K562 (cell line): ENCODE results near the gene MFNG. TPM values are rescaled to one million over a fixed set of nuclear protein-coding genes. Genes with fewer than 3 reads are reported as not detected.
A peak's percentile ranks its signal among the peaks of the same experiment; 100 is the strongest.

Source experiments
- ATAC-seq: fragments of 200-7000 bp; cut with Tn5 transposase; 3 replicates; pipeline ENCODE4 v1.9.1; 2020; ENCODE audit warnings: moderate library complexity
- BruUV-seq: library from RNA; stranded (reverse); fragments of 400-500 nt; replicated peaks from 2 replicates; lab custom pipeline; 2021; lab: Mats Ljungman, UMichigan
- CTCF ChIA-PET: fragments of 300-600 bp; formaldehyde crosslinking; extraction: SDS; loops from one replicate; lab custom pipeline; 2021; ENCODE audit warnings: low intra/inter-chr PET ratio; lab: Yijun Ruan, JAX
- POLR2A ChIA-PET: fragments of 300-600, 350-650 bp; sonication (Branson Sonifier 250); formaldehyde crosslinking; extraction: SDS; loops from one replicate; lab custom pipeline; 2021; ENCODE audit warnings: antibody characterized with exemption, inconsistent platforms; lab: Yijun Ruan, JAX
- DNase-seq, 4 experiments: peaks; one replicate each; pipeline versions ENCODE4 v3.0.0 to v3.0.0-alpha.2; 2011 to 2018; ENCODE audit warnings: low spot score in 3 of 4, mixed read lengths in 3 of 4; ENCODE audit errors: extremely low read depth in 1 of 4
- FAIRE-seq: peaks from 2 replicates; lab custom pipeline; 2011; peaks lifted over from hg19 to GRCh38; lab: Jason Lieb, UNC
- H2AFZ ChIP-seq: 2 replicates; pipeline ENCODE4 v1.6.0; 2011; ENCODE audit warnings: low read depth, low read length, control low read depth, inconsistent platforms
- H3K27ac ChIP-seq: fragments of 200-600 bp; 3 replicates; pipeline ENCODE4 v1.8.0; 2011; ENCODE audit warnings: low read depth, mild to moderate bottlenecking, control low read depth, inconsistent platforms, low read length, moderate library complexity, mixed read lengths; ENCODE audit errors: extremely low read depth
- H3K27me3 ChIP-seq, 2 experiments: fragments of 300-600 bp in 1 of 2; 2 replicates in 1 of 2; 3 replicates in 1 of 2; pipeline versions ENCODE4 v1.6.0 to v1.8.0; 2011; ENCODE audit warnings: inconsistent platforms in 2 of 2, low read length in 2 of 2, mild to moderate bottlenecking in 1 of 2, mixed read lengths in 1 of 2, moderate library complexity in 1 of 2; ENCODE audit not compliant: control insufficient read depth in 2 of 2, insufficient read depth in 2 of 2
- H3K36me3 ChIP-seq: fragments of 300-600 bp; 3 replicates; pipeline ENCODE4 v1.8.0; 2011; ENCODE audit warnings: mild to moderate bottlenecking, low read length, inconsistent platforms; ENCODE audit not compliant: control insufficient read depth, insufficient read depth
- H3K4me1 ChIP-seq, 2 experiments: fragments of 200-600 bp in 1 of 2; replicated peaks in 1 of 2; 2 replicates in 1 of 2; 3 replicates in 1 of 2; pipeline versions ENCODE4 v1.5.1 to v1.8.0; 2011; ENCODE audit warnings: inconsistent platforms in 2 of 2, low read length in 2 of 2, mild to moderate bottlenecking in 1 of 2, mixed read lengths in 1 of 2, moderate library complexity in 1 of 2; ENCODE audit not compliant: control insufficient read depth in 2 of 2, insufficient read depth in 2 of 2
- H3K4me2 ChIP-seq: 2 replicates; pipeline ENCODE4 v1.6.1; 2011; ENCODE audit warnings: low read length, control low read depth, inconsistent platforms, mixed read lengths; ENCODE audit not compliant: insufficient read depth
- H3K4me3 ChIP-seq: fragments of 200-600 bp; sonication (generic), shearing (Covaris generic); 2 replicates; pipeline ENCODE4 v1.5.1; 2016; ENCODE audit warnings: control low read depth, inconsistent platforms
- H3K79me2 ChIP-seq: fragments of 200-600 bp; 3 replicates; pipeline ENCODE4 v1.8.0; 2011; ENCODE audit warnings: low read length, inconsistent platforms; ENCODE audit not compliant: control insufficient read depth, insufficient read depth
- H3K9ac ChIP-seq, 2 experiments: 2 replicates each; pipeline versions ENCODE4 v1.6.0 to v1.6.1; 2011; ENCODE audit warnings: low read depth in 2 of 2, low read length in 2 of 2, control low read depth in 1 of 2, inconsistent platforms in 1 of 2, mild to moderate bottlenecking in 1 of 2, mixed read lengths in 1 of 2; ENCODE audit not compliant: insufficient read depth in 1 of 2
- H3K9me1 ChIP-seq: one replicate; pipeline ENCODE4 v1.6.0; 2011; ENCODE audit warnings: inconsistent platforms, mild to moderate bottlenecking, low read length, moderate library complexity; ENCODE audit not compliant: control insufficient read depth, insufficient read depth
- H3K9me3 ChIP-seq: replicated peaks from 2 replicates; pipeline ENCODE4 v1.5.1; 2011; ENCODE audit warnings: low read depth, low read length, inconsistent platforms; ENCODE audit not compliant: control insufficient read depth, insufficient read depth
- H4K20me1 ChIP-seq: replicated peaks from 2 replicates; pipeline ENCODE4 v1.6.1; 2011; ENCODE audit warnings: low read length, inconsistent platforms, mixed read lengths; ENCODE audit not compliant: control insufficient read depth, insufficient read depth
- FOXK2 ChIP-seq, 2 experiments: fragments of 450-650 bp; IDR thresholded peaks in 1 of 2; conservative IDR thresholded peaks in 1 of 2; 2 replicates each; pipeline ENCODE4 v1.6.1; 2016; ENCODE audit warnings: low read depth in 2 of 2, mild to moderate bottlenecking in 1 of 2
- MBD1 ChIP-seq: fragments of 250-450 bp; sonication (Bioruptor Pico); IDR thresholded peaks from 2 replicates; pipeline ENCODE4 v1.8.0; 2022; ENCODE audit warnings: inconsistent platforms
- ZFP30 ChIP-seq: fragments of 250-450 bp; sonication (Bioruptor Pico); IDR thresholded peaks from 2 replicates; pipeline ENCODE4 v1.8.0; 2022; ENCODE audit warnings: moderate library complexity, mild to moderate bottlenecking, inconsistent platforms, borderline replicate concordance
- WGBS: fragments of 100-300 bp; shearing (Covaris generic); methylation state at CpG from one replicate; pipeline ENCODE4 v1.1.6; 2016; ENCODE audit warnings: low coverage, mixed read lengths; ENCODE audit not compliant: insufficient coverage; ENCODE audit errors: missing lambda C conversion rate; 5-methylcytosine and 5-hydroxymethylcytosine counted together
- in situ Hi-C: fragments of 300-500 bp; cut with MboI; formaldehyde crosslinking; loops from 4 replicates; pipeline ENCODE4 v1.15.0; 2018; ENCODE audit warnings: inconsistent platforms, mixed read lengths
- intact Hi-C: fragments of 100-400 bp; cut with micrococcal nuclease; formaldehyde crosslinking; loops from 2 replicates; pipeline ENCODE4 v1.14.2; 2022
- polyA plus RNA-seq, 8 experiments: library from polyadenylated mRNA; depleted of rRNA in 4 of 8; stranded (reverse) in 5 of 8; unstranded in 3 of 8; fragments of >200 nt; fragmentation: Nextera tagmentation in 2 of 8; fragmentation: Illumina TruSeq in 1 of 8; extraction: Ambion mirVana in 2 of 8; extraction: Trizol in 1 of 8; gene quantifications; 2 replicates each; pipeline versions ENCODE4 v1.2.1 to v1.2.3, GENCODE V29; 2011 to 2014; ENCODE audit warnings: inconsistent platforms in 1 of 8, missing spikeins in 1 of 8
- total RNA-seq, 7 experiments: library from RNA; depleted of rRNA in 6 of 7; stranded (reverse); fragments of >200 nt in 6 of 7; fragmentation: Illumina TruSeq in 2 of 7; extraction: Trizol in 2 of 7; gene quantifications; 2 replicates each; pipeline versions ENCODE4 v1.2.1 to v1.2.3, GENCODE V29; 2011 to 2021; ENCODE audit warnings: low replicate concordance in 1 of 7
- TF ChIP-seq, protein P1 (sequence below): sonication (generic); formaldehyde crosslinking; IDR thresholded peaks from 2 replicates; pipeline ENCODE4 v1.8.1; 2023; ENCODE audit warnings: mild to moderate bottlenecking, missing genetic modification reagents

Gene MFNG
- total and polyA plus RNA-seq, 9 of the 15 experiments (the other 6 are each of a cell fraction or from before 2014, with no cell fraction given), result 0.13 to 0.73 (median 0.38) TPM; not detected in 4

DNA sequence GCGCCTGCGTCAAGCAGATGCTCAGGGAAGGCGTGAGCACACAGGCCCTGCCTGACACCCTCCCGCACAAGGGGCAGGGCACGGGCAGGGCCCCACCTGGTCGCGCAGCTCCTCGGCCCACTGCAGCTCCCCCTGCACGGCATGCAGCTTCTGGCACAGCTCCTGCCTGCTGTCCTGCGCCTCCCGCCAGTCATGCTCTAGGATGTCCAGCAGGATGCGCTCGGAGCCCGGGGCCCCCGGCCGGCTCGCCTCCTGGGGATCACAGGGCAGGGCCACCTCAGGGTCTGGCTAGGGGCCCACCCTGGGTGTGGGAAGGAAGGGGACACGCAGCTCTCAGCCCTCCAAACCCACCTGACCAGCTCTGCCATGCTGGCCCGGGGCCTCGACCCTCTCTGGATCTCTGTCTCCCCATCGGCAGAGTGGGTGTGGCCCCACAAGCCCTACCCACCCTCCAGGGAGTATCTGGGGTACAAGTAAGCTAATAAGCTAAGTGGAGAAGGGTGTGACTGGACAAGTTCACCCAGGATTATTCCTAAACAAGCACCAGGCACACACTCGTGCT is 22.3 kb upstream of the MFNG start:
- peak; percentile 22; the same call in 1 of the 3 replicates for ATAC-seq
- 61% methylated on average over 9 of the region's 22 CpGs for WGBS
- BruUV-seq, result no TSS peak
- no peak for FAIRE-seq
- POLR2A ChIA-PET, result interaction anchor here (0.6 to 0.8 kb wide), 2 partner anchors 37 to 429 kb away, joined by 3 to 4 read pairs; no protein-coding TSS in a partner anchor
- peaks cover 6% of the 10 kb centered on the region; the same call in 1 of the 3 replicates for H3K36me3 ChIP-seq
- H4K20me1 ChIP-seq, result no peaks in the 10 kb centered on the region
- CTCF ChIA-PET, result no interaction called here
- H3K4me3 ChIP-seq, result no peak overlapping the region
- no peaks in the 10 kb centered on the region for H3K9me3 ChIP-seq
- H3K4me1 ChIP-seq, result peaks cover 21 to 32% of the 10 kb centered on the region in 2 experiments
- no peaks in the 10 kb centered on the region for H3K79me2 ChIP-seq
- peak overlapping the region; percentile 36; the same call in 1 of the 3 replicates for H3K27ac ChIP-seq
- no peak for TF ChIP-seq MBD1
- TF ChIP-seq, protein P1, sequence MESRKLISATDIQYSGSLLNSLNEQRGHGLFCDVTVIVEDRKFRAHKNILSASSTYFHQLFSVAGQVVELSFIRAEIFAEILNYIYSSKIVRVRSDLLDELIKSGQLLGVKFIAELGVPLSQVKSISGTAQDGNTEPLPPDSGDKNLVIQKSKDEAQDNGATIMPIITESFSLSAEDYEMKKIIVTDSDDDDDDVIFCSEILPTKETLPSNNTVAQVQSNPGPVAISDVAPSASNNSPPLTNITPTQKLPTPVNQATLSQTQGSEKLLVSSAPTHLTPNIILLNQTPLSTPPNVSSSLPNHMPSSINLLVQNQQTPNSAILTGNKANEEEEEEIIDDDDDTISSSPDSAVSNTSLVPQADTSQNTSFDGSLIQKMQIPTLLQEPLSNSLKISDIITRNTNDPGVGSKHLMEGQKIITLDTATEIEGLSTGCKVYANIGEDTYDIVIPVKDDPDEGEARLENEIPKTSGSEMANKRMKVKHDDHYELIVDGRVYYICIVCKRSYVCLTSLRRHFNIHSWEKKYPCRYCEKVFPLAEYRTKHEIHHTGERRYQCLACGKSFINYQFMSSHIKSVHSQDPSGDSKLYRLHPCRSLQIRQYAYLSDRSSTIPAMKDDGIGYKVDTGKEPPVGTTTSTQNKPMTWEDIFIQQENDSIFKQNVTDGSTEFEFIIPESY (CRISPR knock-in tag), result peak; percentile 84
- TF ChIP-seq ZFP30 (CRISPR knock-in tag), result no peak
- TF ChIP-seq FOXK2 (conservative IDR thresholded peaks at IDR 0.05 in 1 of 2, IDR thresholded peaks at IDR 0.05 in 1 of 2; ENCODE audit: low read depth in 2 of 2), result no peak
- intact Hi-C loops (no loop called here), in situ Hi-C loops (no loop called here)
- peak overlapping the region; percentile 45; the same call in 1 of the 2 replicates for H2AFZ ChIP-seq
- no peaks in the 10 kb centered on the region for H3K27me3 ChIP-seq
- DNase-seq, result no peak
- H3K4me2 ChIP-seq, result no peak overlapping the region
- peak overlapping the region; percentile 25 to 74; a peak in 3 of 4 replicates for H3K9ac ChIP-seq
- no peaks in the 10 kb centered on the region for H3K9me1 ChIP-seq
